HG02571 (cell line): ENCODE data around the gene SYNE3.

Source experiments
- ATAC-seq: cut with Tn5 transposase; IDR thresholded peaks from one replicate; pipeline ENCODE4 v1.9.1; 2021; ENCODE audit warnings: mild to moderate bottlenecking, moderate library complexity; ENCODE audit not compliant: unreplicated experiment

SYNE3 gene

DNA sequence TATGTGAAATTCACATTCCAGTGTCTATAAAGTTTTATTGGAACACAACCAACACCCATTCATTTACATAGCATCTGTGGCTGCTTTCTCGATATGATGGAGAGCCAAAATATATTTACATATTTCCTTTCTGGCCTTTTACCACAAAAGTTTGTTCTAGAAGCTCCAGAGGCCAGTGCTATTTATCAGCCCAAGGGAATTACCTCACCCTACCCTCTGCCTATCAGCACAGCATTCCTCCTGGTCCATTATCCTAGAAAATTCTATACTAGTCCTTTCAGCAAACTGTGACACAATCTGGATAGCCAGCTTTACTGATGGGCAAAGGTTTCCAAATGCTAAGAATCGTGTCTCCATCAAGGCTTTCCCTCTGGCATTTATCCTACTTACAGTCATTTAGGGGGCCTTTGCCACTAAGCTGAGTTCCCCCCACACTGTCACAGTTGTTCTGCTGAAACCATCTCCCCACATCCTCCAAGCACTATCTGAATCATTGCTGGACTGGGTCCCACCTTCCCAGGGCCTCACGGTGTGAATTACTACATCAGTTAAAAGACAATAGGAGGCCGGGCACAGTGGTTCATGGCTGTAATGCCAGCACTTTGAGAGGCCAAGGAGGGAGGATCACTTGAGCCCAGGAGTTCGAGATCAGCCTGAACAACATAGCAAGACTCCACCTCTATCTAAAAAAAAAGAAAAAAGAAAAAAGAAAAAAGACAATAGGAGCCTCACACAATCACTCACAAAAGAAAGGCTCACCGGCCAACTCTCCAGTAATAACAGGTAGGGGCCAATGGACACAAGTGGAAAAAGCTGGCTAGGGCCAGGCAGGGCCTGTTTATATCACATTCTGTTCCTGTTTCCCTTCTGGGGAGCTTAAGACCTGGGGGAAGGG lies 12.1 kb downstream of the SYNE3 start:
- no peak for ATAC-seq

DNA sequence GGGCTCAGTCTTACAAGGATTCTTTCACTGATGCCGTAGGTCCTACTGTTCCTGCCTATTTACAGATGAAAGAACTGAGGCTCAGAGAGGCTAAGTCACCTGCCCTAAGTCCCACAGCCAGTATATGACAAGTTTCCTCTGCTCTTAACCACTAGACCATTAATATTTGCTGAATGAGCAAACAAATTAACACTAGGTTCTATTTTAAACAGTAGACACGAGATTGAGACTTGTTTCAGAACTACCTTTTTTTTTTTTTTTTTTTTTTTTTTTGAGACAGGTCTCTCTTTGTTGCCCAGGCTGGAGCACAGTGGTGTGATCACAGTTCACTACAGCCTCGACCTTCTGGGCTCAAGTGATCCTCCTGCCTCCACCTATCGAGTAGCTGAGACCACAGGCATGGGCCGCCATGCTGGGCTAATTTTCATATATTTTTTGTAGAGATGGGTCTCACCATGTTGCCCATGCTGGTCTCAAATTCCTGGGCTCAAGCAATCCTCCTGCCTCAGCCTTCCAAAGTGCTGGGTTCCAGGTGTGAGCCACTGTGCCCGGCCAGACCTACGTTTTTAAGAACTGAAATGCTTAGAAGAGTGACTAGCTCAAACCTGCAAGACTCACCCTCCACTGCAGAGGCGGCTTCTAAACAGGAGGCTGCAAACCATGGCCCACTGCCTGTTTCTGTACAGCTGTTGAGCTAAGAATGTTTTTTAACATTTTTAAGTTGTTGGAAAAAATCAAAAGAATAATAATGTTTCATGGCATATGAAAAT lies 12.9 kb downstream of the SYNE3 start:
- ATAC-seq: peak; percentile 54

GRCh38 chr14:95502381-95502950 lies 14.0 kb downstream of the SYNE3 start:
- ATAC-seq: no peak

DNA sequence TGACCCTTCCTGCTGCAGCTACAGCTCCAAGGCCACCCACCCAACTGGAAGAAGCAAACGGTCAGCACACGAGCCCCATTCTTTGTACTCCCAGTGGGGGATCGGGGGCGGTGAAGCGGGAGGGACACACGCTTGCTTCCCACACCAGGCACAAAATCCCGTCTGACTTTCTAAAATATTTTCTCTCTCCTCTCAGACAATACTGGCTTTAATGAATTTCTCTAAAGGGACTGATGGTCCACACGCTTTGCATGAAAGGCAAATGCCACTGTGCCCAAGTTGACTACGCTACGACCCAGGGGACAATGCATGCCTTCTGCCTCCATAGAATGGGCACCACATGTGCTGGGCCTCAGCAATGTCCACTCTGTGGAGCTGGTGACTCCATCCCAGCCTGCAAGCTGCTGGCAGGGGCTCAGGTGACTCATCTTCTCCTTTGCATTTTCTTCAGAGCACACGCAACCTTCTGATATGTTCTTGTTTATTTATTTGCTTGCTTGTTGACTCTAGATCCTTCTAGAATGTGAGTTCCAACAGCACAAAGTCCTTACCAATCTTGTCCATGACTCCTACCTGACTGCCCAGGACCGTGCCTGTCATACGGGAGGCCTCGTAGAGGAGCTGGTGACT lies 15.6 kb downstream of the SYNE3 start:
- no peak for ATAC-seq

GRCh38 chr14:95500201-95500681 lies 16.2 kb downstream of the SYNE3 start:
- ATAC-seq: no peak

DNA sequence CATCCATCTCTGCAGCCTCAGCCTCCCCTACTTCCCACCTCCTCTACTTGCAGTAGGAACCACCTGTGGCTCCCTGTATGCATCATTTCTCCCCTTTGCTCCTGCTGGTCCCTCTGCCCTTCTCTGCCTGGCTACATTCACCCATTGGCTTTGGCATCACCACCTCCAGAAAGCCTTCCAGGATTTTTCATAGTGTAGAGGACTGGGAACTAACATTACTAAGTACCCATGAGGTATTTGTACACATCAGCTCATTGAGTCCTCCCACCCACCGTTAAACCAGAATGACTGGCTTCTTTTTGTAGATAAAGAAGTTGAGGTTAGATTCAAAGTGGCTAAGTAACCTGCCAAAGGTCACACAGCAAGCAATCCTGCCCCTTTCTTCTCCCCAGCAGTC lies 17.1 kb downstream of the SYNE3 start:
- no peak for ATAC-seq

GRCh38 chr14:95498622-95499353 lies 17.7 kb downstream of the SYNE3 start:
- ATAC-seq: no peak

DNA sequence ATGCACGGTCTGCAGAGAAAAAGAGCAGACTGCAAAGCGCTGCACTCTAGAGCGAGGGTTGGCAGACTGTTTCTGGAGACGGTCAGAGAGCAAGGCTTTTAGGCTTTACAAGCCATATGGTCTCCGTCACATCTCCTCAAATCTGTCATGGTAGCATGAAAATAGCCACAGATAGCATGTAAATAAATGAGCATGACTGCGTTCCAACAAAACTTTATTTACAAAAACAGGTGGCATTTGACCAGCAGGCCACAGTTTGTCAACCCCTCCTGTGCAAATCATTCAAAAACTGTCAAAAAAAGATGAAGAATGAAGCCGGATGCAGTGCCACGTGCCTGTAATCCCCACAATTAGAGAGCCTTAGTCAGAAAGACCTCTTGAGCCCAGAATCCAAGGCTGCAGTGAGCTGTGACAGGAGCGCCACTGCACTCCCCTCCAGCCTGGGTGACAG lies 18.9 kb downstream of the SYNE3 start:
- ATAC-seq: no peak

DNA sequence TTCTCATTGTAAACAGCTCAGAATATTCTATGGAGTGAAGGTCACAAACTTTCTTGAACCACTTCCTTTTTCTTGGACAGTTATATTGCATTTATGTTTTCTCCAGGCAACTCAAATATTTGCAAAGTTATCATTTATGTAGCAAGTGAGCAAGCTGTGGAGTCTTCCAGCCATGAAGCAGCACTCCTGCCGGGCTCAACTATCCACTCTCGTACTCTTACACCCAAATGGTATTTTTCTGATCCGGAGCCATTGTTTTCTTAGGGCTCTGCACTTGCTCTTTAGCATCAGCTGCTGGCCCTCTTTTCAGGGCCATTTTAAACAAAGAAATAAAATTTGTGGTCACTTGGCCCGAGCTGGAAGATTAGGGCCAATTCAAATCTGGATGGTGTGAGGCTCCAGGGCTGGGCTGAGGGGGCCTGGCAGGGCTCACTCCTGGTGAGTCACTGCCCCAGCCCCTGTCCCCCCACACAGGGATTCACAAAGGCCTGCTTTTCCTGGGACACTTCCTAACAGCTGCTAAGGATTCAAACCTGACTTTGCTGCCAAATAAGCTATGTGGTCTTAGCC lies 19.7 kb downstream of the SYNE3 start:
- no peak for ATAC-seq

DNA sequence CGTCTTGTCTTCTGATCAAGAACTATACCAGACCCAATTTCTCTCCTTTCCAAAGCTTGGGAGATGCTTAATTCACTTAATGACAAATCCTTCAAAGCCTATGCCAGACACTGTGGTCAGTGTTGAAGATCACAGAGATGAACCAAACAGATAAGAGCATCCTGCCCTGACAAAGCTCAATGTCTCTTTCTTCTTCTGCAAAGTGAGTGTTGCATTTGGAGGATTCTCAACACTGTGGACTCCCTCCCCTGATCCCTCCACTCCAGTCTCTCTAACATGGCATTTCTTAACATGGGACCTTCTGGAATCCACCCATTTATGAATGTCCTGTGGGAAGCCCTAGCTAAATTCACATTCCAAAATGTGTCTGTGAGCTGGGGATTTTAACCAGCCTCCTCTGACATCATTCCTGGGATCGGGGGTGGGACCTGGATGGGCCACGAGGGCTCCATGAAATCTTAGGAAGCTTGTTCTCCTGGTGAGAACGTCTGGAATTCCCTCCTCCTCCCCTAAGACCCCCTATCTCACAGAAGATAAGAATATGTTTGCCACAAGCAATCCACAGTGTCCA lies 20.3 kb downstream of the SYNE3 start:
- no peak for ATAC-seq

GRCh38 chr14:95495538-95496025 lies 20.9 kb downstream of the SYNE3 start:
- peak; percentile 81 for ATAC-seq

DNA sequence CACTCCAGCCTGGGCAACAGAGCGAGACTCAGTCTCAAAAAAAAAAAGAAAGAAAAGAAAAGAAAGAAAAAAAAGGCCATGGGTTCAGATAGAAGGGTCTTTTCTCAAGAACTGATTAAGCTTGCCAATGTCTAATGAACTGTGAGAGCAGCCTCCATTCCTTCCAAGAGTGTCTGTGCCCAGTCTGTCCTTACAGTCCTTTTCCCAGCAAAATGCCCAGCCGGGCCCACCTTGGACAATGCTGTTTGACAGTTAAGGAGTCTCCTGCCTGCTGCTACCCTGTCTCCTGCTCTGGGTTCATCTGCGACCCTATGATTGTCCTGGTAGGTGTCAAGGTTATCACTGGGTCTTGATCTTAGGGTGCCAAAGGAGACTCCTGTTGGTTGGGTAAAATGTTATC lies 21.4 kb downstream of the SYNE3 start:
- ATAC-seq: no peak

DNA sequence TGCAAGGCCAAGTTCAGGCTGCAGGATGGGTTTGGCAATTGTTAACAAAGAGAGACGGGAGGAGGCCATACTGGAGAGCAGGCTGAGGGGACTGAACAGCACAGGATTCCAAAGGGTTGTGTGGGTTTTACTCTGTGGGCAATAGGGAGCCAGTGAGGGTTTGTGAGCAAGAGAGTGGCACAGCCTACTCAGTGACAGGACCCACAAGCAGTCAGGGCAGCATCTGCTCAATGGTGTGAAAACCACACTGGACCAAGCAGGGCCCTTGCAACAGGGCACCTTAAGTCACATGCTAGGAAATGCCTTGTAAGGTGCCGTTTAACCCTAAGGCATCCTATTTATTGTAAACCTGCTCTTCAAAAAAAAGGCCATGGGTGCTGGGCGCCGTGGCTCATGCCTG lies 22.0 kb downstream of the SYNE3 start:
- ATAC-seq: no peak

- ATAC-seq: no peak
These were observed 22.5 kb downstream of the SYNE3 start for GRCh38 chr14:95493976-95494375.

DNA sequence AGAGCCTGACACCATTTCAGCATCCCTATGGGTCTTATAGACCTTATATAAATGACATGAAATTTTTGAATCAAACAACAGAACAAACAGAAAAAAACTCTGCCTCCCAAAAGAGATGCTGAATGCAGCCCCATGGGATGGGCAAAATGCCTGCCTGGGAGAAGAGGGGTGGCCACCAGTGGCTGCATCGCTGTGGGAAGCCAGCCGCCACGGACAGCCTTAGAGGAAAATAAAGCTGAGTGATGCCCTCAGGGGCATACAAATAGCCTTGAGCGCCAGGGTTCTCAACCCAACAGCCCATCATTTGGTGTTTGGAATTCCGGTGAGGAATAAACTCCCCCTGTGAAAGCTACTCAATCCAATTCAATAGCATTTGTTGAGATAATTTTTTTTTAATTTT lies 22.9 kb downstream of the SYNE3 start:
- ATAC-seq: no peak

DNA sequence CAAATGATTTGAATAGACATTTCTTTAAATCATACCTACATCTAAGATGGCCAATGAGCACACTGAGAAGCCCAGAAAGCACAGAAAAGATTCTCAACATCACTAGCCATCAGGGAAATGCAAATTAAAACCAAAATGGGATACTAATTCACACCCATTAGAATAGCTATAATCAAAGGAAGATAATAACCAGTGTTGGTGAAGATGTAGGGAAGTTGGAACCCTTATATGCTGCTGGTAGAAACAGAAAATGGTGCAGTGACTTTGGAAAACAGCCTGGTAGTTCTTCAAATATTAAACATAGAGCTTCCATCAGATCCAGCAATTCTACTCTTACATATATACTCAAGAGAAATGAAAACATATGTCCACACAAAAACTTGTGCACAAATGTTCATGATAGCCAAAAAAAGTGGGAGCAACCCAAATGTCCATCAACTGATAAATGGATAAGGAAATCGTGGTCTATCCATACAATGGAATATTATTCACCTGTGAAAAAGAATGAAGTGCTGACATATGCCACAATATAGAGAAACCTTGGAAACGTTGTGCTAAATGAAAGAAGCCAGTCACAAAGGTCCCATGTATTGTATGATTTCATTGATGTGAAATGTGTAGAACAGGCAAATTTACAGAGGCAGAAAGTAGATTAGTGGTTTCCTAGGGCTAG lies 24.4 kb downstream of the SYNE3 start:
- no peak for ATAC-seq

- ATAC-seq: no peak
These were observed 25.6 kb downstream of the SYNE3 start for GRCh38 chr14:95490727-95491451.

DNA sequence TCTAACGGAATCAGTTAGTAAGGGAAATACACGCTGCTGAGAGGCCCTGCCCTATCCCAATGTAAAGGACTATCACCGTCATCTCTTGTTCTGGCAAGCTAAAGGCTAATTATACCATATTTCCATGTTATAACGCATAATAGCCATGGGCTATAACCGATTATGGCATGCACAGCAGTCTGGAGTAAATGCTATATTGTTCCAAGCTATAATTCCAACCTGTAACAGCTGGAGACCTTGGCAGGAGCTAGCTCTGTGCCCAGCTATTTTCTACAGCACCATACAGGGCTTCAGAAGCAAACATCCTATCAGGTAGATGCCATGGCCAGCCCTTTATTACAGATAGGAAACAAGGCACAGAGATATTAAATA lies 26.3 kb downstream of the SYNE3 start:
- ATAC-seq: no peak
